DOHH2 (cell line): Measurements from ENCODE around the gene CSNK1A1.

Experiments
- H3F3A ChIP-seq: fragments of 200-600 bp; sonication (generic), shearing (Covaris generic); 2 replicates; pipeline ENCODE4 v1.6.0; 2016; ENCODE audit warnings: antibody characterized with exemption, mild to moderate bottlenecking; ENCODE audit not compliant: control insufficient read depth, insufficient read depth
- H3K27ac ChIP-seq: fragments of 200-600 bp; sonication (generic); 2 replicates; pipeline ENCODE4 v1.5.1; 2014; ENCODE audit warnings: low read depth, mild to moderate bottlenecking, low read length, moderate library complexity
- H3K27me3 ChIP-seq: fragments of 200-600 bp; sonication (generic); 2 replicates; pipeline ENCODE4 v1.6.1; 2014; ENCODE audit warnings: mild to moderate bottlenecking, low read length, mixed read lengths; ENCODE audit not compliant: control insufficient read depth
- H3K36me3 ChIP-seq: fragments of 200-600 bp; sonication (generic); 2 replicates; pipeline ENCODE4 v1.6.1; 2014; ENCODE audit warnings: mild to moderate bottlenecking, low read length, moderate library complexity, mixed read lengths; ENCODE audit not compliant: control insufficient read depth
- H3K4me1 ChIP-seq: fragments of 200-600 bp; sonication (generic); 2 replicates; pipeline ENCODE4 v1.6.1; 2014; ENCODE audit warnings: mild to moderate bottlenecking, low read length, mixed read lengths; ENCODE audit not compliant: control insufficient read depth
- H3K4me2 ChIP-seq: fragments of 200-600 bp; sonication (generic); 2 replicates; pipeline ENCODE4 v1.6.0; 2014; ENCODE audit warnings: mild to moderate bottlenecking, low read length, moderate library complexity
- H3K4me3 ChIP-seq: fragments of 200-600 bp; sonication (generic); 2 replicates; pipeline ENCODE4 v1.5.1; 2014; ENCODE audit warnings: mild to moderate bottlenecking, low read length, mixed read lengths
- H3K79me2 ChIP-seq: fragments of 200-600 bp; sonication (generic); 2 replicates; pipeline ENCODE4 v1.6.1; 2014; ENCODE audit warnings: mild to moderate bottlenecking, low read length, mixed read lengths; ENCODE audit not compliant: control insufficient read depth
- H3K9me2 ChIP-seq: fragments of 200-600 bp; sonication (generic); replicated peaks from 2 replicates; pipeline ENCODE4 v1.6.1; 2014; ENCODE audit warnings: mild to moderate bottlenecking, low read length, mixed read lengths; ENCODE audit not compliant: control insufficient read depth
- H3K9me3 ChIP-seq: fragments of 200-600 bp; sonication (generic); 2 replicates; pipeline ENCODE4 v1.6.1; 2014; ENCODE audit warnings: antibody characterized with exemption, low read length, mixed read lengths; ENCODE audit not compliant: control insufficient read depth, insufficient read depth
- H4K20me1 ChIP-seq: fragments of 200-600 bp; sonication (generic); 2 replicates; pipeline ENCODE4 v1.6.0; 2014; ENCODE audit warnings: low read depth, mild to moderate bottlenecking, antibody characterized with exemption, low read length, moderate library complexity; ENCODE audit not compliant: control insufficient read depth, insufficient read depth
- EZH2phosphoT487 ChIP-seq: fragments of 200-600 bp; sonication (generic); IDR thresholded peaks from 2 replicates; pipeline ENCODE4 v1.6.1; 2017; ENCODE audit warnings: borderline replicate concordance, mild to moderate bottlenecking, antibody characterized with exemption, low read length, moderate library complexity, mixed read lengths
- TF ChIP-seq, protein P1 (sequence below): fragments of 200-600 bp; sonication (generic); IDR thresholded peaks from one replicate; pipeline ENCODE4 v1.5.1; 2014; ENCODE audit warnings: antibody characterized with exemption, mild to moderate bottlenecking, low read depth, low read length; ENCODE audit not compliant: poor library complexity, severe bottlenecking

CSNK1A1 gene

DNA sequence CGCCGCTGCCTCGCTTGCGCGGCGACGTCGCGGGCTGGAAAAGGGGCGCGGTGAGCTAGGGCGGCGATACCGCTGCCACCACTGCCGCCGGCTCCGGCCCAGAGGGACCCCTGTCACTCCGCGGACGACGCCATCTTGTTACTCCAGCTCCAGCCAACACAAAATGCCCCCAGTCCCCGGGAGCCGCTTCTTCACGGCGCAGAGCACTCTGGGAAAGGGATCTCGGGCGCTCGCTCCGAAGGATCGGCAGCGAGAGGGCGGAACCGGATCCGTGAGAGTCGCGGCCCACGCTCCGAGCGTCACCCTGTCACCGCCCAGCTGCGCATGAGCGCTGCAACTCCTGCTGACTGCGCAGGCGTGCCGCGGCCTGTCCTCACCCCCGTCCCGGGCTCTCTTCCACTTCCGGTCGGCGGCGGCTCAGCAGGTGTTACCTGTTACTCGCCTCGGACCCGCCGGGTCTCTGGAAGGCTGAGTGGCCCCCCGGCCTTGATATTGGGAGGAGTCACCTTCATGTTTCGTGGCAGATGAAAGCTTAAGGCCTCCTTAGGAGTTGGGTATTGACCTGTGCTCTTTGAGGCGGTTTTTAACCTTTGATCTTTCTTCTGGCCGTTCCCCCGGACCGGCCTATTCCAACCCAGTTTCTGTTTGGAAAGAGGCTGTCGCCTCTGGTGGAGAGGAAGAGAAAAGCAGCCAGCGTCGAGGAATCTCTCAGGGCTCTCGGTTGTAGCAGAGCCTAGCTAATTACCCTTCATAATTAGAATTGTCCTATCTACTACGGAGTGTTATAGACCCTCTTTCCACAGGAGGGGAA is at the start of gene CSNK1A1:
CSNK1A1 (minus strand) TSS at position 213 of the 811 bp plus-strand sequence. CDS start 475 bp downstream, outside the sequence.
- H3F3A ChIP-seq = no peaks in the 10 kb centered on the region
- peaks cover 62% of the 10 kb centered on the region for H3K79me2 ChIP-seq
- no peaks in the 10 kb centered on the region for H3K9me3 ChIP-seq
- TF ChIP-seq, protein P1, sequence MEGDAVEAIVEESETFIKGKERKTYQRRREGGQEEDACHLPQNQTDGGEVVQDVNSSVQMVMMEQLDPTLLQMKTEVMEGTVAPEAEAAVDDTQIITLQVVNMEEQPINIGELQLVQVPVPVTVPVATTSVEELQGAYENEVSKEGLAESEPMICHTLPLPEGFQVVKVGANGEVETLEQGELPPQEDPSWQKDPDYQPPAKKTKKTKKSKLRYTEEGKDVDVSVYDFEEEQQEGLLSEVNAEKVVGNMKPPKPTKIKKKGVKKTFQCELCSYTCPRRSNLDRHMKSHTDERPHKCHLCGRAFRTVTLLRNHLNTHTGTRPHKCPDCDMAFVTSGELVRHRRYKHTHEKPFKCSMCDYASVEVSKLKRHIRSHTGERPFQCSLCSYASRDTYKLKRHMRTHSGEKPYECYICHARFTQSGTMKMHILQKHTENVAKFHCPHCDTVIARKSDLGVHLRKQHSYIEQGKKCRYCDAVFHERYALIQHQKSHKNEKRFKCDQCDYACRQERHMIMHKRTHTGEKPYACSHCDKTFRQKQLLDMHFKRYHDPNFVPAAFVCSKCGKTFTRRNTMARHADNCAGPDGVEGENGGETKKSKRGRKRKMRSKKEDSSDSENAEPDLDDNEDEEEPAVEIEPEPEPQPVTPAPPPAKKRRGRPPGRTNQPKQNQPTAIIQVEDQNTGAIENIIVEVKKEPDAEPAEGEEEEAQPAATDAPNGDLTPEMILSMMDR = peak; percentile 85
- no peak for TF ChIP-seq EZH2phosphoT487
- peak within 1 kb of the TSS; percentile 97 for H3K4me2 ChIP-seq
- peaks cover 18% of the 10 kb centered on the region for H4K20me1 ChIP-seq
- peak within 1 kb of the TSS; percentile 94 for H3K4me3 ChIP-seq
- peak within 1 kb of the TSS; percentile 80 for H3K27ac ChIP-seq
- H3K36me3 ChIP-seq = peaks cover 47% of the 10 kb centered on the region
- H3K4me1 ChIP-seq = peaks cover 37% of the 10 kb centered on the region
- H3K9me2 ChIP-seq = no peaks in the 10 kb centered on the region
- no peaks in the 10 kb centered on the region for H3K27me3 ChIP-seq

GRCh38 chr5:149600932-149601331 is 49.7 kb upstream of the CSNK1A1 start:
- Histone ChIP-seq H3K4me1 (peaks cover 98% of the 10 kb centered on the region), H3K4me2 (peak overlapping the region; percentile 53), H3K4me3 (peak overlapping the region; percentile 36), H3K9me2 (no peaks in the 10 kb centered on the region), H3F3A (peaks cover 42% of the 10 kb centered on the region), H4K20me1 (no peaks in the 10 kb centered on the region), H3K9me3 (no peaks in the 10 kb centered on the region), H3K79me2 (peaks cover 4% of the 10 kb centered on the region), H3K36me3 (peaks cover 38% of the 10 kb centered on the region), H3K27ac (peak overlapping the region; percentile 86), H3K27me3 (no peaks in the 10 kb centered on the region)
- TF ChIP-seq, protein P1 = no peak
- no peak for TF ChIP-seq EZH2phosphoT487

DNA sequence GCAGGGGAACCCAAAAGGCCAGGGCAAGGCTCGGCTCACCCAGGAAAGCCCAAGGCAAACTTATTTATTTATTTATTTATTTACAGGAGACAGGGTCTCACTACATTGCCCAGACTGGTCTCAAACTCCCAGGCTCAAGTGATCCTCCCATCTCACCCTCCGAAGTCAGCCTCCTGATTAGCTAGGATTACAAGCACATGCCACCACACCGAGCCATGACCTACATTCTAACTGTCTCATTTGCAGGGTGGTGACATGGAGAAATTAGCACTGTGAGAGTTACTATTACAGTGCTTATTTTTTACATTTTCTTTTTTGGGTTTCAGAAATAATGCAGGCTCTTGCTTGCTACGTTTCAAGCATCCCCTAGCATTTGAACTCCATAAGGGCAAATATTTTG is 48.1 kb upstream of the CSNK1A1 start:
- H3K4me2 ChIP-seq = no peak overlapping the region
- TF ChIP-seq EZH2phosphoT487 = no peak
- TF ChIP-seq, protein P1 = no peak
- no peak overlapping the region for H3K4me3 ChIP-seq
- H3K4me1 ChIP-seq = peaks cover 98% of the 10 kb centered on the region
- peaks cover 9% of the 10 kb centered on the region for H3K79me2 ChIP-seq
- no peaks in the 10 kb centered on the region for H3K9me3 ChIP-seq
- peak overlapping the region; percentile 86 for H3K27ac ChIP-seq
- H3K27me3 ChIP-seq = no peaks in the 10 kb centered on the region
- H3F3A ChIP-seq = peaks cover 43% of the 10 kb centered on the region
- H3K36me3 ChIP-seq = peaks cover 31% of the 10 kb centered on the region
- no peaks in the 10 kb centered on the region for H3K9me2 ChIP-seq
- H4K20me1 ChIP-seq = no peaks in the 10 kb centered on the region
